Stimulated activated memory B cell treated with anti-CD40 and anti-IgM and Interleukin-4, amounts not matched to agents 10 μg/mL and 1 μg/mL and 100 μg/mL, for 72 hours (primary cell): Measurements from ENCODE around the gene MYO10.
"Not testable (repeated sequence)": the region's sequence is repeated elsewhere in the genome, so short reads cannot be mapped to it uniquely, and the experiment has no call there.

Source experiments
- ATAC-seq: fragments of 150-1000 bp; cut with Tn5 transposase; 2 replicates; pipeline ENCODE4 v1.10.0; 2021
- H3K27ac Mint-ChIP-seq: one replicate; pipeline ENCODE4 v1.8.0; 2022; ENCODE audit warnings: mild to moderate bottlenecking, mixed read lengths
- H3K27me3 Mint-ChIP-seq: one replicate; pipeline ENCODE4 v1.8.0; 2022; ENCODE audit warnings: mixed read lengths
- H3K36me3 Mint-ChIP-seq: one replicate; pipeline ENCODE4 v1.8.0; 2022; ENCODE audit warnings: mixed read lengths
- H3K4me1 Mint-ChIP-seq: one replicate; pipeline ENCODE4 v1.8.0; 2022; ENCODE audit warnings: mixed read lengths
- H3K4me3 Mint-ChIP-seq: one replicate; pipeline ENCODE4 v1.8.0; 2022; ENCODE audit warnings: mild to moderate bottlenecking, moderate library complexity, mixed read lengths
- H3K9me3 Mint-ChIP-seq: one replicate; pipeline ENCODE4 v1.8.0; 2022; ENCODE audit warnings: mixed read lengths

Gene MYO10

GRCh38 chr5:16763211-16763610 is 172.9 kb downstream of the MYO10 start:
- H3K4me3 Mint-ChIP-seq, result no peak overlapping the region
- no peaks in the 10 kb centered on the region for H3K9me3 Mint-ChIP-seq
- no peak overlapping the region for H3K27ac Mint-ChIP-seq
- H3K36me3 Mint-ChIP-seq, result no peaks in the 10 kb centered on the region
- no peaks in the 10 kb centered on the region for H3K27me3 Mint-ChIP-seq
- no peaks in the 10 kb centered on the region for H3K4me1 Mint-ChIP-seq
- ATAC-seq, result no peak

- H3K4me1 Mint-ChIP-seq, result no peaks in the 10 kb centered on the region
- no peak overlapping the region for H3K4me3 Mint-ChIP-seq
- no peak for ATAC-seq
- no peaks in the 10 kb centered on the region for H3K36me3 Mint-ChIP-seq
- no peak overlapping the region for H3K27ac Mint-ChIP-seq
- H3K9me3 Mint-ChIP-seq, result no peaks in the 10 kb centered on the region
- no peaks in the 10 kb centered on the region for H3K27me3 Mint-ChIP-seq
Measured at GRCh38 chr5:16759147-16759773, 176.8 kb downstream of the MYO10 start.

DNA sequence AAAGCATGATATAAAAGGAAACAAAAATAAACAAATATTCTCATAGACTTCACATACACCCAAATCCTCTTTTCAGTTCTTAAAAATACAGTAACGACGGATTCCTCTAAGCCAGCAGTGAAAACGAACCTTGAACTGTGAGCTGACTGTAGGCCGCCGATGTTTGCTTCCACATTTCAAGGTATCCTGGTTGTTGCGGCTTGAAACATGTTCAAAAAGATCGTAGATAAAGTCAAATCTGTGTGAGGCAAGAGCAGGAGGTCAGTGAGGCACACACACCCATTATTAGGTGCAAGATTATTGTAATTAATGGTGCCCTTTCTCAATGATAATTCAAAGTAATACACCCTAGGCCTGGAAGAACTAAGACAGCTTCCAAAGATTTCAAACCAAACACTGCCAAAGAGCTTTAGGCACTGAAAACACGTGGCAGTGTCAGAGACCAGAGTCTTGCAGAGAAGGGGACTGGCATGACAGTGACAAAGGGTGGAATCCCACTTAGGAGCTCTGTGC is 178.0 kb downstream of the MYO10 start:
- no peak for ATAC-seq
- Mint-ChIP-seq H3K4me1 (no peaks in the 10 kb centered on the region), H3K9me3 (no peaks in the 10 kb centered on the region), H3K36me3 (no peaks in the 10 kb centered on the region), H3K27me3 (no peaks in the 10 kb centered on the region), H3K4me3 (no peak overlapping the region), H3K27ac (no peak overlapping the region)

DNA sequence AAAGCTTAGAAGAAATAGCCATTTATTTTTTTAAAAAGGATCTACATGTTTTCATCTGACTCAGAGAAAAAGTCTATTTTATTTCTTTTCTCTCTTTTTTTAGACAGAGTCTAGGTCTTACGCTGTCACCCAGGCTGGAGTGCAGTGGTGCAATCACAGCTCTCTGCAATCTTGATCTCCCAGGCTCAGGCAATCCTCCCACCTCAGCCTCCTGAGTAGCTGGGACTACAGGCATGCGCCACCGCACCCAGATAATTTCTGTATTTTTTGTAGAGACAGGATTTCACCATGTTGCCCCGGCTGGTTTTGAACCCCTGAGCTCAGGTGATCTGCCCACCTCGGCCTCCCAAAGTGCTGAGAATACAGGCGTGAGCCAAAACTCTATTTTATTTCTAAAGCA is 178.5 kb downstream of the MYO10 start:
- ATAC-seq, H3K27me3 Mint-ChIP-seq, H3K4me3 Mint-ChIP-seq, H3K4me1 Mint-ChIP-seq, H3K27ac Mint-ChIP-seq, H3K9me3 Mint-ChIP-seq, H3K36me3 Mint-ChIP-seq: not testable (repeated sequence)

- Mint-ChIP-seq H3K27me3 (no peaks in the 10 kb centered on the region), H3K27ac (no peak overlapping the region), H3K4me1 (no peaks in the 10 kb centered on the region), H3K4me3 (no peak overlapping the region), H3K36me3 (no peaks in the 10 kb centered on the region), H3K9me3 (no peaks in the 10 kb centered on the region)
- ATAC-seq, result no peak
Measured at GRCh38 chr5:16757146-16757545, 178.9 kb downstream of the MYO10 start.

GRCh38 chr5:16756692-16757091 is 179.4 kb downstream of the MYO10 start:
- Mint-ChIP-seq H3K4me3 (no peak overlapping the region), H3K36me3 (no peaks in the 10 kb centered on the region), H3K27me3 (no peaks in the 10 kb centered on the region), H3K9me3 (no peaks in the 10 kb centered on the region), H3K27ac (no peak overlapping the region), H3K4me1 (no peaks in the 10 kb centered on the region)
- ATAC-seq, result no peak

DNA sequence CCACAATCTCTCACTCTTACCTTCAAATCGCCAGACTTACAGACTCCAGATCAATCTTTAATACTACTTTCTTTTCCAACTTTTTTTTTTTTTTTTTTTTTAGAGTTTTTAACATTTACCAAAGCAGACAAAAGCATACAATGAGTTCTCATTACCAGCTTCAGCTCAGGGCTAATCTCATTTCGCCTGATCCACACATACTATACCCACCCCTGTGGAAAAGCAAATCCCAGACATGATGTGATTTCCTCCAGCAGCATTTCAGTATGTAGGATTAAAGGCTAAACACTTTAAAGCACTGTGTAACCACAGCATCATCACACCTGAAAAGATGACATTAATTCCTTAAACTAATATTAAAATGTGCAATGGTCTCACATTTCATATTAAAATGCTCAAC is 180.4 kb downstream of the MYO10 start:
- no peaks in the 10 kb centered on the region for H3K36me3 Mint-ChIP-seq
- H3K4me1 Mint-ChIP-seq, result no peaks in the 10 kb centered on the region
- H3K9me3 Mint-ChIP-seq, result no peaks in the 10 kb centered on the region
- no peak overlapping the region for H3K4me3 Mint-ChIP-seq
- no peak for ATAC-seq
- no peaks in the 10 kb centered on the region for H3K27me3 Mint-ChIP-seq
- H3K27ac Mint-ChIP-seq, result no peak overlapping the region

DNA sequence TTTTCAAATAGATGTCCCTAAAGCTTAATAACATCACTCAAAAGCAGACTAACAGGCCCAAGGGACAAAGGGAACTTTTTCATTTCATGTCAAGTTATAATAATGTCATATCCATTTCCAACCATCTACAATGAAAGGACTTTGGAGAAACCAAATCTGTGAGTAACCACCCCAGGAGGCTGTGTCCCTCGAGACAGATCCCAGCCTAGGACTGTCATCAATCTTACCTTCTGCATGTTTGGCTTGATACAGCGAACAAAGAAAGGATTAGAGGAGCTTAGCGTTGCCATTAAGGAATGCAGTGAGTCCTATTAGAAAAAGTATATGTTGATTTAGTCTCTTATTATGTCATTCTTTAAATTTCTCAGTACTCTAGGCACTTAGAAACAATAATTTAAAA is 181.5 kb downstream of the MYO10 start:
- no peak overlapping the region for H3K27ac Mint-ChIP-seq
- ATAC-seq, result no peak
- no peak overlapping the region for H3K4me3 Mint-ChIP-seq
- no peaks in the 10 kb centered on the region for H3K36me3 Mint-ChIP-seq
- H3K9me3 Mint-ChIP-seq, result no peaks in the 10 kb centered on the region
- no peaks in the 10 kb centered on the region for H3K27me3 Mint-ChIP-seq
- H3K4me1 Mint-ChIP-seq, result no peaks in the 10 kb centered on the region

- no peak overlapping the region for H3K4me3 Mint-ChIP-seq
- no peak for ATAC-seq
- H3K4me1 Mint-ChIP-seq, result no peaks in the 10 kb centered on the region
- no peaks in the 10 kb centered on the region for H3K9me3 Mint-ChIP-seq
- H3K27me3 Mint-ChIP-seq, result no peaks in the 10 kb centered on the region
- H3K27ac Mint-ChIP-seq, result no peak overlapping the region
- H3K36me3 Mint-ChIP-seq, result no peaks in the 10 kb centered on the region
Measured at GRCh38 chr5:16754086-16754485, 182.0 kb downstream of the MYO10 start.

GRCh38 chr5:16750445-16750844 is 185.6 kb downstream of the MYO10 start:
- no peak for ATAC-seq
- Mint-ChIP-seq H3K4me1 (no peaks in the 10 kb centered on the region), H3K9me3 (no peaks in the 10 kb centered on the region), H3K27ac (no peak overlapping the region), H3K4me3 (no peak overlapping the region), H3K27me3 (no peaks in the 10 kb centered on the region), H3K36me3 (no peaks in the 10 kb centered on the region)

GRCh38 chr5:16749626-16750025 is 186.5 kb downstream of the MYO10 start:
- no peaks in the 10 kb centered on the region for H3K9me3 Mint-ChIP-seq
- no peaks in the 10 kb centered on the region for H3K4me1 Mint-ChIP-seq
- no peak overlapping the region for H3K27ac Mint-ChIP-seq
- H3K4me3 Mint-ChIP-seq, result no peak overlapping the region
- H3K36me3 Mint-ChIP-seq, result no peaks in the 10 kb centered on the region
- no peaks in the 10 kb centered on the region for H3K27me3 Mint-ChIP-seq
- no peak for ATAC-seq

- H3K9me3 Mint-ChIP-seq, result no peaks in the 10 kb centered on the region
Measured at GRCh38 chr5:16744164-16744880, 191.8 kb downstream of the MYO10 start.

GRCh38 chr5:16742938-16743337 is 193.2 kb downstream of the MYO10 start:
- Mint-ChIP-seq H3K9me3 (no peaks in the 10 kb centered on the region), H3K4me1 (no peaks in the 10 kb centered on the region), H3K36me3 (no peaks in the 10 kb centered on the region), H3K27me3 (peaks cover 11% of the 10 kb centered on the region), H3K4me3 (no peak overlapping the region), H3K27ac (no peak overlapping the region)
- ATAC-seq, result no peak

More at GRCh38 chr5:16744164-16744880, 191.8 kb downstream of the MYO10 start:
- no peak for ATAC-seq
- Mint-ChIP-seq H3K36me3 (no peaks in the 10 kb centered on the region), H3K4me1 (no peaks in the 10 kb centered on the region), H3K4me3 (no peak overlapping the region), H3K27ac (no peak overlapping the region), H3K27me3 (no peaks in the 10 kb centered on the region)

GRCh38 chr5:16740811-16741392 is 195.2 kb downstream of the MYO10 start:
- no peaks in the 10 kb centered on the region for H3K4me1 Mint-ChIP-seq
- H3K27ac Mint-ChIP-seq, result no peak overlapping the region
- no peak for ATAC-seq
- H3K27me3 Mint-ChIP-seq, result peaks cover 18% of the 10 kb centered on the region
- no peaks in the 10 kb centered on the region for H3K36me3 Mint-ChIP-seq
- no peaks in the 10 kb centered on the region for H3K9me3 Mint-ChIP-seq
- H3K4me3 Mint-ChIP-seq, result no peak overlapping the region

GRCh38 chr5:16740066-16740810 is 195.8 kb downstream of the MYO10 start:
- no peak overlapping the region for H3K27ac Mint-ChIP-seq

More at GRCh38 chr5:16740066-16740810, 195.8 kb downstream of the MYO10 start:
- H3K36me3 Mint-ChIP-seq, result no peaks in the 10 kb centered on the region
- H3K4me1 Mint-ChIP-seq, result no peaks in the 10 kb centered on the region
- peaks cover 18% of the 10 kb centered on the region for H3K27me3 Mint-ChIP-seq
- H3K9me3 Mint-ChIP-seq, result no peaks in the 10 kb centered on the region
- no peak overlapping the region for H3K4me3 Mint-ChIP-seq
- ATAC-seq, result no peak
